Stimulated activated CD4-positive, alpha-beta T cell treated with anti-CD3 and anti-CD28 coated beads, Interleukin-15, amount 100 ng/mL, for 48 hours (primary cell): ENCODE results near the gene CNRIP1.

ENCODE experiments used
- DNase-seq, 2 donors: peaks; one replicate each; pipeline ENCODE4 v3.0.0-alpha.2; 2020; ENCODE audit warnings: low read depth in 2 of 2

CNRIP1 gene

DNA sequence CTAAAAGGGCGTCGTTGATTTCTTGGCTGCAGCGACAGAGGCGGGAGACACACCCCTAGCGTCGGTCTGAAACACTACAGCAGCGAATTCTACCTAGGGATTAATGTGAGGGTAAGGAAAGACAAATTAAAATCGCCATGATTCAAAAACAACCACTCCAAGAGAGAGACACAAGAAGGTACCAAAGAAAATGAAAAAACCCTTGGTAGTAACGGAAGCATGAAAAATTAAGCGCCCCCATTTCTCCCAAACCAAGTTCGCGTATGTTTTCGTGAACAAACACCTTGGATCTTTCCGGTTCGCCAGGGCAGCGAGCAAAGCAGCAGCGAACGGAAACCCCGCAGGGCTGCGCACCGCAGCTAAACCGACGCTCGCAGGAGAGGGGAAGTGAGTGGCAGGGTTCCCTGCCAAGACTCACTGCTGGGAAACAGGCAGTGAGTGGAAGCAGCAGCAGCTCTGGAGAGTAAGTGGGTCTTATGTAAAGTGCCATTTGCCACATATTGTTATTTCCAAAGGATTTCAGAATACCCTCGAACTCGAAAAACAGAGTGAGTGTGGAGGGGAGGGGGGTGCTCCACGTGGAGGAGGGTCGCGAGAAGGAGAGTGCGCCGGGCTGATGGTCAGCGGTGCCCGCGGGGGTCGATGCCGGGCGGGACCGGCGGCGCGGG lies 68.4 kb downstream of the CNRIP1 start:
- peak; percentile 49 to 63 for DNase-seq

DNA sequence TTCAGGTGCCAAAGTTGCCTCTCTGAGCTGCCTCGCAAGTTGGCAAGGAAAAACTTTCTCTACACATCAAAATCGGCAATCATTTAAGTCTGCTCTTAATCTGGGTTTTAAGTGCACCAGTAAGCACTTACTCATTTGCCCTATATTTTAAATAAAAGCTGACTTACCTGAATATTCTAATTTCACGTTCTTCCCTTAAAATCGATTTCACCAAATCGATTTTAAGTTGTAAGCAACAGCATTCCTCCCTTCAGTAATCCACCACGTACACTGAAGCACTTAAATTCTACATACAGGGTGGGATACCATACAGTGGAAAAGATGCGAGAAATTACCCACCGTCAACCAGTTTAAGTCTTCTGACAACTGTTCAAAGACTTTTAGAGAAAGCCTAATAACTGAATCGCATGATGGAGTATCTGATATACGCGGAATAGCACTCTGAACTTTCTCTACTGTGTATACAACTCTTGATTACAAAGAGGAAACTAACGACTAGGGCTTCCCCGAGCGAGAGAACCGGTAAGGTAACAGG lies 69.0 kb downstream of the CNRIP1 start:
- no peak for DNase-seq

DNA sequence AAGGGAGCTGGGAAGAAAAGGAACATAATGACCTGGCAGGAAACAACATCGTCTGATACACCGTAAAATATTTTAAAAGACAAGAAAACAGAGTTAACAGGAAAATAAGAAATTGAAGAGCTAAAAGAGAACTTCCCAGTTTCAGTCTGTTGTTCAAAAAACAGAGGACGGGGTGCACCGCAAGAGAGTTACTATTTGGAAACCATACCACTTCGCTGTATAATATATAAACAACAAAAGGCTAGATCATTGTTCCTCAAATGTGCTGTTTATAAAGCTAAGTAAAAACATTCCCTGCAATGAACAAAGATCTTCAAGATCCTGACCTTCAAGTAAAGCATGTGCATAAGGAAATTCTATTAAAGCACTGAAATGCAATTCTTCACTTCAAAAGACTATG lies 69.6 kb downstream of the CNRIP1 start:
- DNase-seq = no peak

DNA sequence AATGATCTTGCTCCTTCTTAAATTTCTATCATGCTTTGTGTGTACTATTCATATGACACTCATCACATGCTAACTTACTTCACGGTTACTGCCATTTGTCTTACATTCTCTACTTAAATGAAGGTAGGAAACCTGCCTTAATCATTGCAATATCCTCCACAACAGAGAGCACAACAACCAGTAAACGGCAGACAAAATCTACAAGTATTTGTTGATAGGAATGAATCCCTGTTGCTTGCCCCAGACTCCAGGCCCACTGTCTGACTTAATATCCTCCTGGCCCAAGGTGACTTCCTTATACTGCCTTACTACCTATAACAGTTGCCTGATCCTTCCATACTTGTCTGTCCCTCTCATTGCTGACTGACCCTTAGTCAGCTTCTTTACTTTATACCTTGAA lies 70.9 kb downstream of the CNRIP1 start:
- no peak for DNase-seq

DNA sequence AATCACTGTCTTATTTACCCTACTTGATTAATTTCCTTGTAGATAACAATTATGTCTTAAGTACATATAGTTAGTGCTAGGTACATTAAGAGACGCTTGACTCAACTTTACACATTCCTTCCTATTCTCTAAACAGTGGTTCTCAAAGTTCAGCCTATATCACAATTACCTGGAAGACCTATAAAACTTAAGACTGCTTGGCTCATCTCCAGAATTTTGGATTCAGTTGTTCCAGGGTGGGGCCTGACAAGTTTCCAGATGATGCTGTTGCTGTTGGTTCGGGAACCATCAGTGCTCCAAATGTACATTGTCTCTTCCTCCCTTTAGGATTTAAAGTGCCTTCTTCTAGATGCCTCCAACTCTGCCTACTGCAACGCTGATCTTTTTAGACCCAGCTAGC lies 71.4 kb downstream of the CNRIP1 start:
- no peak for DNase-seq

DNA sequence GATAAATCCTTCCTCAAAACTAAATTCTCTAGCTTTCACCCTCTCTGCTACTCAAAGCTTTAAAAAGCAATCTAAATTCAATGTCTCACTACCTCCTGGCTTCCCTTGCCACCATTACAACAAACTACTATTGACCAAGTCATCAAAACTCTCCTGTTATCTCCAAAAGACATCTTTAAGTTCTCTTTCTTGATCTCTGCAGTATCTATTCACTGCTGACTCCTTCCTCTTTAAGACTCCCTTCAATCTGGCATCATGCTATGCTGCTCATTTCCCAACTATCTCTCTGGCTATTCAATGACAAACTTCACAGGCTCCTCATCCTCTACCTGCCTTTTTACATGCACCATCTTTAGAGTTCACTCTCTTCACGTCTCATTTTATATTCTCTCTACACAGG lies 73.4 kb downstream of the CNRIP1 start:
- no peak for DNase-seq

DNA sequence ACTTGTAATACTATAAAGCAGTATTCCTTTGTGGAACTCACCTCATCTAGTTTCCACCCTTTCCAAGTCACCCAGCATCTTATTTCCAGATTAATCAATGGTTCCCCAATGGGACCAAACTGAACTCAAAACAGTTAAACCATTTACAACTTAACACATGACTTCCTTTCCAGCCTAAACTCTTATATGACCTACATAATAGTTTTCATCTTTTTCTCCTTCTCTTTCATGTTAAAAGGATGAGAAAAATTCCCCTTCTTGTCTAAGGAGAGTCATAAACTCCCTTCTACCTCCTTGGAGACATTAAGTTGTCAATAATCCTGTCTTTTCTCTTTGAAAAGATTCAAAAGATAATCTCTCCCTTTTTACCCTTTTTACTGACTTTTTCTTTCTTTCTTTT lies 74.1 kb downstream of the CNRIP1 start:
- no peak for DNase-seq

DNA sequence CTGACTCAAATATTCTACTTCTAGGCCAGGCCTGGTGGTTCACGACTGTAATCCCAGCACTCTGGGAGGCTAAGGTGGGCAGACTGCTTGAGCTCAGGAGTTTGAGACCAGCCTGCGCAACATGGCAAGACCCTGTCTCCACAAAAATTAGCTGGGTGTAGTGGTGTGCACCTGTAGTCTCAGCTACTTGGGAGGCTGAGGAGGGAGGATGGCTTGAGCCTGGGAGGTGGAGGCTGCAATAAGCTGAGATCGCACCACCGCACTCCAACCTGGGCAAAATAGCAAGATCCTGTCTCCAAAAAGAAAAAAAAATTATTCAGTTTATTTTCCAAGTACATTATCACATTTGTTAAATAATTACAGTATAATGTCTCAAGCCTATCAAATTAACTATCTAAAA lies 74.7 kb downstream of the CNRIP1 start:
- DNase-seq = no peak

DNA sequence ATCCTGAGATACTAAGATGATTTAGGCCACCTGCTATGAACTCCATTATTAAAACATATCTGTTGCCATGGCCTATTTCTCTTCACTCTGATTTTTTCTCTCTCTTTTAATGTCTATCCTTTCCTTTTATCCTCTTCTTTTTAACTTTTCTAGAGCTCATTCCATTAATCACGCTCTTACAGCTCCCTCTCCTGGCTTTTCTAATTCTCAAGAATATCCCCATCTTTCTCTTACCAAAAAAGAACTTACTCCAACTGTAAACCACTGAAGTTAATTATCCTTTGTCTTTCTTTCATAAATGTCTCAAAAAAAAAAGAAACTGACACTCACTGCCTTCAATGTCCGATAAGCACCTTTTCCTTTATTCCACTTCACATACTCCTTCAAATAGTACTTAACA lies 75.3 kb downstream of the CNRIP1 start:
- DNase-seq = no peak
